OCI-LY7 (cell line): ENCODE results near the gene TXN2. TPM values are rescaled to one million over a fixed set of nuclear protein-coding genes. Genes with fewer than 3 reads are reported as not detected.

Experiments used
- BruUV-seq: library from RNA; stranded (reverse); fragments of 400-500 nt; replicated peaks from 2 replicates; lab custom pipeline; 2021; lab: Mats Ljungman, UMichigan
- CTCF ChIA-PET: fragments of 300-600 bp; sonication (Branson Sonifier 250); formaldehyde crosslinking; loops from one replicate; lab custom pipeline; 2022; ENCODE audit warnings: antibody characterized with exemption; ENCODE audit not compliant: unreplicated experiment; lab: Charles Lee
- POLR2A ChIA-PET: fragments of 300-600 bp; sonication (Branson Sonifier 250); formaldehyde crosslinking; loops from one replicate; lab custom pipeline; 2022; ENCODE audit warnings: antibody characterized with exemption; lab: Charles Lee
- DNase-seq: peaks from one replicate; pipeline ENCODE4 v3.0.0-alpha.2; 2015; ENCODE audit warnings: low spot score
- H2AFZ ChIP-seq: fragments of 200-600 bp; sonication (generic), shearing (Covaris generic); 2 replicates; pipeline ENCODE4 v1.6.1; 2014; ENCODE audit warnings: mild to moderate bottlenecking, antibody characterized with exemption, low read length, moderate library complexity
- H3K27ac ChIP-seq: fragments of 200-600 bp; sonication (generic); 2 replicates; pipeline ENCODE4 v1.5.1; 2014; ENCODE audit warnings: mixed run types, low read depth, mild to moderate bottlenecking, moderate library complexity, low read length, inconsistent platforms; ENCODE audit not compliant: poor library complexity, severe bottlenecking
- H3K36me3 ChIP-seq: fragments of 200-600 bp; sonication (generic); 2 replicates; pipeline ENCODE4 v1.6.1; 2014; ENCODE audit warnings: mild to moderate bottlenecking, antibody characterized with exemption, low read length, moderate library complexity, mixed read lengths; ENCODE audit not compliant: insufficient read depth
- H3K4me1 ChIP-seq: fragments of 200-600 bp; sonication (generic); 2 replicates; pipeline ENCODE4 v1.5.1; 2014; ENCODE audit warnings: mild to moderate bottlenecking, low read length; ENCODE audit not compliant: insufficient read depth, poor library complexity, severe bottlenecking
- H3K4me2 ChIP-seq: fragments of 200-600 bp; sonication (generic); 2 replicates; pipeline ENCODE4 v1.6.1; 2014; ENCODE audit warnings: mild to moderate bottlenecking, low read length
- H3K4me3 ChIP-seq: fragments of 200-600 bp; sonication (generic); 2 replicates; pipeline ENCODE4 v1.5.1; 2014; ENCODE audit warnings: mild to moderate bottlenecking, low read depth, low read length; ENCODE audit not compliant: poor library complexity, severe bottlenecking
- H3K79me2 ChIP-seq: fragments of 200-600 bp; sonication (generic); 2 replicates; pipeline ENCODE4 v1.6.1; 2016; ENCODE audit warnings: low read depth, mild to moderate bottlenecking, low read length, moderate library complexity, mixed read lengths; ENCODE audit not compliant: insufficient read depth
- H3K9me2 ChIP-seq: fragments of 200-600 bp; sonication (generic); 2 replicates; pipeline ENCODE4 v1.6.1; 2016; ENCODE audit warnings: mild to moderate bottlenecking, low read length, mixed read lengths; ENCODE audit not compliant: insufficient read depth
- H3K9me3 ChIP-seq: fragments of 200-600 bp; sonication (generic); 2 replicates; pipeline ENCODE4 v1.6.1; 2014; ENCODE audit warnings: mild to moderate bottlenecking, mixed run types, low read length, mixed read lengths
- H4K20me1 ChIP-seq: fragments of 200-600 bp; sonication (generic); 2 replicates; pipeline ENCODE4 v1.6.1; 2014; ENCODE audit warnings: mild to moderate bottlenecking, antibody characterized with exemption, low read length, moderate library complexity, mixed read lengths; ENCODE audit not compliant: insufficient read depth
- EZH2phosphoT487 ChIP-seq: fragments of 200-600 bp; sonication (generic); IDR thresholded peaks from 2 replicates; pipeline ENCODE4 v1.6.1; 2018; ENCODE audit warnings: low read depth, borderline replicate concordance, mild to moderate bottlenecking, mixed run types, antibody characterized with exemption, low read length, moderate library complexity, mixed read lengths
- intact Hi-C: fragments of 100-400 bp; cut with micrococcal nuclease; formaldehyde crosslinking; loops from one replicate; pipeline ENCODE4 v1.10.0; 2022; ENCODE audit not compliant: unreplicated experiment
- total RNA-seq, 2 experiments: library from RNA; depleted of rRNA in 1 of 2; stranded (reverse); fragments of >200 nt in 1 of 2; shearing (Covaris generic) in 1 of 2; gene quantifications; 2 replicates each; pipeline ENCODE4 v1.2.3, GENCODE V29; 2014 to 2022
- TF ChIP-seq, protein P1 (sequence below): fragments of 200-600 bp; sonication (generic); conservative IDR thresholded peaks from 2 replicates; pipeline ENCODE4 v1.5.1; 2014; ENCODE audit warnings: mild to moderate bottlenecking, antibody characterized with exemption, low read length, moderate library complexity, mixed read lengths

The TXN2 gene
- total RNA-seq, 2 experiments from 2014 or later, result 33.4 to 94.2 TPM

DNA sequence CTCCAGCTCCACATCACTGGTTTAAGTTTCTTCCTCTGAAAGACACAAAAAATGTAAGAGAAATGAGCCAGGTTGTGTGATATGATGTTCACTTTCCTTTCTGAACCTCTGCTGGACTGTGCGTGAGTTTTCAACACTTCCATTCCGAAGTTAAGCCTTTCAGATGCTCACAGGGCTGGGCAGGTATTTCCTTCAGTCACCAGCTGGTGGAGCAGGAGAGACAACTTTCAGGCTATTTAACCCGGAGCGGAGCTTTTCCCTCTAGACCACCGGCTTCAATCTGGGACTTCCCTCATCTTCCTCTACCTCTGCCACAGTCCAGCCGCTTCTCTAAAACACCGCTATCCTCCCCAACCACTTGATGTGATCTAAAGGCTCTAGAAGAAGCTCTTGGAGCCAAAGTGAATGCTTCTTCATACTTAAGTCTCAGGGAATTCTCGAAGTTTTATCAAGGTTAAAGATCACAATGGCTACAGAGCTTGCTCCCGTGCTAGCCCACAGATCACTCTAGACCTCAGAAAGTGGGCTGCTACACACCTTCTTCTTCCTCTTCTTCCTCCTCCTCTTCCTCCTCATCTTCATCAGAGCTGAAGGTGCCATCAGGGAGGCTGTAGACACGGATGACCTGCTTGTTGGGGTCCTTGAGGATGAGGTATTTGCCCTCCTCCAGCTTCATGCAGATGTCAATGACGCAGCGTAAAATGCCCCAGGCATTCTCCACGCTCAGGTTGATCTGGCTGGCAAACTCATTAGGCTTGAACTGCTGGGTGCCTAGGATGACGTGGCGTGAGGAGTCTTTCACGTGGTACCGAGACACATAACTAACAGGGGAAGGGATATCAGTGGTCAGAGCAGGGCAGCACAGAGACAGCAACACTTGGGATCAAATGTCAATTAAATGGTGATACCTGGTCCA, 29.8 kb upstream of the TXN2 start:
- peak; percentile 59 for DNase-seq
- no peak for TF ChIP-seq EZH2phosphoT487
- TF ChIP-seq, protein P1, sequence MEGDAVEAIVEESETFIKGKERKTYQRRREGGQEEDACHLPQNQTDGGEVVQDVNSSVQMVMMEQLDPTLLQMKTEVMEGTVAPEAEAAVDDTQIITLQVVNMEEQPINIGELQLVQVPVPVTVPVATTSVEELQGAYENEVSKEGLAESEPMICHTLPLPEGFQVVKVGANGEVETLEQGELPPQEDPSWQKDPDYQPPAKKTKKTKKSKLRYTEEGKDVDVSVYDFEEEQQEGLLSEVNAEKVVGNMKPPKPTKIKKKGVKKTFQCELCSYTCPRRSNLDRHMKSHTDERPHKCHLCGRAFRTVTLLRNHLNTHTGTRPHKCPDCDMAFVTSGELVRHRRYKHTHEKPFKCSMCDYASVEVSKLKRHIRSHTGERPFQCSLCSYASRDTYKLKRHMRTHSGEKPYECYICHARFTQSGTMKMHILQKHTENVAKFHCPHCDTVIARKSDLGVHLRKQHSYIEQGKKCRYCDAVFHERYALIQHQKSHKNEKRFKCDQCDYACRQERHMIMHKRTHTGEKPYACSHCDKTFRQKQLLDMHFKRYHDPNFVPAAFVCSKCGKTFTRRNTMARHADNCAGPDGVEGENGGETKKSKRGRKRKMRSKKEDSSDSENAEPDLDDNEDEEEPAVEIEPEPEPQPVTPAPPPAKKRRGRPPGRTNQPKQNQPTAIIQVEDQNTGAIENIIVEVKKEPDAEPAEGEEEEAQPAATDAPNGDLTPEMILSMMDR, result peak; percentile 77
- Histone ChIP-seq H3K4me3 (no peak overlapping the region), H3K4me1 (peaks cover 12% of the 10 kb centered on the region), H3K36me3 (peaks cover 70% of the 10 kb centered on the region), H2AFZ (no peak overlapping the region), H3K79me2 (0 out of 2 replicates have a peak, but pooled peaks cover under 1% of the 10 kb centered on the region), H3K27ac (no peak overlapping the region), H3K4me2 (no peak overlapping the region), H3K9me3 (no peaks in the 10 kb centered on the region), H3K9me2 (no peaks in the 10 kb centered on the region), H4K20me1 (no peaks in the 10 kb centered on the region)
- intact Hi-C loops, result no loop called here
- POLR2A ChIA-PET, result interaction anchor here (0.6 to 0.7 kb wide), 2 partner anchors 17 to 33 kb away, joined by 4 to 7 read pairs; no protein-coding TSS in a partner anchor
- CTCF ChIA-PET, result no interaction called here
- BruUV-seq, result no TSS peak

DNA sequence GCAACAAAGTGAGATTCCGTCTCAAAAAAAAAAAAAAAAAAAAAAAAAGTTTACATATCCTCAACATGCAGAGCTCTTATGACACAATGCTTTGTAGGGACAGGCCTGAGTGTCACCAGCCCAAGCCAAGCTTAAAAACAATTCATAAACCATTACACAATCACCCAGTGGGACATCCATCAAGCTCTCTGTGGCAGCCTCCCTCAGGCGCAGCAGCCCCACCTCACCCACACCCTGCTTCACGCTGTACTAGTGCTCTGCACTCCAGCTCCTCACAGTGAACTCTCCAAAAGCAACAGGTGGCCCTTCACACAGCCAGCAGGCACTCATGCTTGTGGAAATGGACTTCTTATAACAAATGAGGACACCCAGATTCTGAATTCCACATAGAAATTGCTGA, 28.9 kb upstream of the TXN2 start:
- TF ChIP-seq EZH2phosphoT487, result no peak
- TF ChIP-seq, protein P1, result no peak
- no peak overlapping the region for H3K27ac ChIP-seq
- ChIA-PET POLR2A (interaction anchor here (0.7 to 4.2 kb wide), 3 partner anchors 11 to 33 kb away, joined by 3 to 14 read pairs (median 7); no protein-coding TSS in a partner anchor), CTCF (no interaction called here)
- H2AFZ ChIP-seq, result no peak overlapping the region
- intact Hi-C loops, result no loop called here
- H3K36me3 ChIP-seq, result peaks cover 62% of the 10 kb centered on the region
- H3K79me2 ChIP-seq, result 0 out of 2 replicates have a peak, but pooled peaks cover 7% of the 10 kb centered on the region
- no peaks in the 10 kb centered on the region for H4K20me1 ChIP-seq
- no peak overlapping the region for H3K4me3 ChIP-seq
- peaks cover 20% of the 10 kb centered on the region for H3K4me1 ChIP-seq
- no peaks in the 10 kb centered on the region for H3K9me3 ChIP-seq
- H3K4me2 ChIP-seq, result no peak overlapping the region
- BruUV-seq, result no TSS peak
- no peak for DNase-seq
- H3K9me2 ChIP-seq, result no peaks in the 10 kb centered on the region
